Karpas-422 (cell line): ENCODE results near the gene SYS1. TPM values are rescaled to one million over a fixed set of nuclear protein-coding genes. Genes with fewer than 3 reads are reported as not detected.

Source experiments
- DNase-seq: peaks from one replicate; pipeline ENCODE4 v3.0.0-alpha.2; 2015
- H2AFZ ChIP-seq: fragments of 200-600 bp; sonication (generic); 2 replicates; pipeline ENCODE4 v1.6.1; 2014; ENCODE audit warnings: antibody characterized with exemption, low read length, mixed read lengths
- H3K27ac ChIP-seq: fragments of 200-600 bp; sonication (generic); 2 replicates; pipeline ENCODE4 v1.5.1; 2014; ENCODE audit warnings: mild to moderate bottlenecking, low read length, moderate library complexity
- H3K27me3 ChIP-seq: fragments of 200-600 bp; sonication (generic); 2 replicates; pipeline ENCODE4 v1.6.1; 2014; ENCODE audit warnings: low read length, mixed read lengths
- H3K36me3 ChIP-seq: fragments of 200-600 bp; sonication (generic); 2 replicates; pipeline ENCODE4 v1.6.1; 2014; ENCODE audit warnings: low read length, mixed read lengths; ENCODE audit not compliant: insufficient read depth
- H3K4me1 ChIP-seq: fragments of 200-600 bp; sonication (generic); 2 replicates; pipeline ENCODE4 v1.6.1; 2014; ENCODE audit warnings: mild to moderate bottlenecking, low read length, mixed read lengths
- H3K4me2 ChIP-seq: fragments of 200-600 bp; sonication (generic); 2 replicates; pipeline ENCODE4 v1.6.1; 2014; ENCODE audit warnings: low read length, low read depth, mild to moderate bottlenecking; ENCODE audit not compliant: poor library complexity, severe bottlenecking
- H3K4me3 ChIP-seq: fragments of 200-600 bp; sonication (generic); 2 replicates; pipeline ENCODE4 v1.5.1; 2014; ENCODE audit warnings: mild to moderate bottlenecking, antibody characterized with exemption, low read length, mixed read lengths
- H3K79me2 ChIP-seq: fragments of 200-600 bp; sonication (generic); 2 replicates; pipeline ENCODE4 v1.6.1; 2014; ENCODE audit warnings: mild to moderate bottlenecking, low read length, mixed read lengths
- H3K9ac ChIP-seq: fragments of 200-600 bp; sonication (generic); 2 replicates; pipeline ENCODE4 v1.6.0; 2014; ENCODE audit warnings: low read length
- H3K9me2 ChIP-seq: fragments of 200-600 bp; sonication (generic), shearing (Covaris generic); replicated peaks from 2 replicates; pipeline ENCODE4 v1.6.0; 2014; ENCODE audit warnings: mild to moderate bottlenecking, low read length, moderate library complexity; ENCODE audit not compliant: insufficient read depth
- H3K9me3 ChIP-seq: fragments of 300-700, 200-600 bp; sonication (generic); 2 replicates; pipeline ENCODE4 v1.6.1; 2014; ENCODE audit warnings: low read length, mixed read lengths
- H4K20me1 ChIP-seq: fragments of 200-600 bp; sonication (generic); 2 replicates; pipeline ENCODE4 v1.6.1; 2014; ENCODE audit warnings: mild to moderate bottlenecking, antibody characterized with exemption, low read length, low read depth; ENCODE audit not compliant: insufficient read depth
- total RNA-seq: library from RNA; depleted of rRNA; stranded (reverse); fragments of >200 nt; shearing (Covaris generic); gene quantifications from 2 replicates; pipeline ENCODE4 v1.2.3, GENCODE V29; 2014; ENCODE audit warnings: low replicate concordance

The SYS1 gene
- total RNA-seq, 1 experiment from 2014 or later, result 18.6 TPM

DNA sequence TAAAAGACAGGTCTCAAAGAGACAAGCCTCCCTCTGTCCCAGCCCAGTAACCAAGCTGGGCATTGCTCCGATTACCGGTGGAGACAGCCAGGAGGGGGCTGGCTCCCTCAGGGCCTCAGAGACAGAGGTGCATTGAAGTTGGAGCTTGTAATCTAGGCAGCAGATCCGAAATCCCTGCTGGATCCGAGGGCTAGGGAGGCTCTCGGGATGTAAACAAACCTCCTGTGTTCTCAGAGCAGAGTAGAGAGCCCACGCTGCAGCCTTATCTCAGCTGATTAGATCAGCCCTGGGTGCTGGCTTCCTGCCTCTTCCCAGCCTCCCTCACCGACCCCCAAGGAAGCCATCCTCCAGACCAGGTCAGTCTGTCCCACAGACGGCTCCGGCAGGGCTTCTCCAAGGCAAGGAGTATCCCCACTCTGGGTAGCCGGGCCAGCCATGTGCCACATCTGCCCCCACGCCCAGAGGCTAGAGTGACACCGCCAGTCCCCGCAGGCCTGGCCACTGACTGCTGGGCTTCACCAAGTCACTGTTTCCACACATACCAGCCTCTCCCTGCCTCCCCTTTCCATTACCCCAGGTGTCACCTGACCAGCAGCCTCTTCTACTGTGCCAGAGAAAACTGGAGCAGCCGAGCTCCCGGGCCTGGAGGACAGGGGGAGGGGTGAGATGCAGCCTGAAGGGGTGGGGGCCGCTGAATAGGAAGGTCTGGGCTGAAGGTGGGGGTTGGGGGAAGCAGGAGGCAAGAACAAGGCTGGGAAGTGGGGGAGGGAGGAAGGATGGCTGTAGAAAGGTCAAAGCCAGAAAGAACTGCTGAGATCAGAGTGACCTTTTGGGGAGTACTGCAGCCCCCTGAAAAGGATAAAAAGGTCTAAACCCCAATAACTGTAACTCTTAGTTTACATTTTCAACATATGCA is 20.8 kb upstream of the SYS1 start:
- Histone ChIP-seq H3K9ac (no peak overlapping the region), H3K9me2 (no peaks in the 10 kb centered on the region), H3K4me2 (no peak overlapping the region), H3K9me3 (no peaks in the 10 kb centered on the region), H2AFZ (no peak overlapping the region), H4K20me1 (no peaks in the 10 kb centered on the region), H3K36me3 (no peaks in the 10 kb centered on the region), H3K79me2 (no peaks in the 10 kb centered on the region), H3K4me1 (no peaks in the 10 kb centered on the region), H3K27me3 (no peaks in the 10 kb centered on the region), H3K4me3 (no peak overlapping the region), H3K27ac (no peak overlapping the region)
- DNase-seq, result no peak

DNA sequence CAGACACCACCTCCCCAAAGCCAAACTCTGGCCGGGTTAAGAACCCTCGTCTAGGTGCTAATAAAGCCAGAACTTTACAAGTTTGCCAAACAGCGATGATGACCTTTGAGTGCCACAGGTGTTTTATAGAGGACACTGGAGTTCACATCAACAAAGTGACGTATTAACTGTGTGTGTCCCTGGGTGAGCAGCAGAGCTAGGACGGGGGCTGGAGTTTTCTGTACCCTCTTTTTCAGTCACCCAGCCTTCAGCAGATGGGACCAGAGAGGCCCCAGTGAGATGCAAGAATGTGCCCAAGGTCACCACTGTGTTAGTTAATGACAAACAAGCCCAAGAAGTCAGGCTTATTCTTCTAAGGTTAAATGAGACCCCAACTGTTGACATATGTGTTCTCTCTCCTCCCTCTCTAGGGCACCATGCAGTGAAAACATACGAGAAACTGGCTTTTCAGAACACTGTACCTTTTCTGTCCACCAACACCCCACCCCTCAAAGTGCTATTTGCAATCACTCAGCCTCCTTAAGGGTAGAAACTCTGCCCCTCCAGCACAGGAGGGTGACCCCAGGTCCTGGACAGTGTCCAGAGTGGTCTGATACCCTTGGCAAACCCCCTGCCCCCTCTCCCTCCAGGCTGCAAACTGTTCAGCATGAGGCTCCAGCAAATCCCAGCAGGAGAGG is 20.0 kb upstream of the SYS1 start:
- H4K20me1 ChIP-seq, result no peaks in the 10 kb centered on the region
- no peak overlapping the region for H3K9ac ChIP-seq
- no peaks in the 10 kb centered on the region for H3K27me3 ChIP-seq
- H3K4me1 ChIP-seq, result no peaks in the 10 kb centered on the region
- H2AFZ ChIP-seq, result no peak overlapping the region
- no peak overlapping the region for H3K4me2 ChIP-seq
- DNase-seq, result no peak
- no peaks in the 10 kb centered on the region for H3K9me2 ChIP-seq
- H3K4me3 ChIP-seq, result no peak overlapping the region
- no peaks in the 10 kb centered on the region for H3K36me3 ChIP-seq
- no peaks in the 10 kb centered on the region for H3K9me3 ChIP-seq
- no peak overlapping the region for H3K27ac ChIP-seq
- no peaks in the 10 kb centered on the region for H3K79me2 ChIP-seq

DNA sequence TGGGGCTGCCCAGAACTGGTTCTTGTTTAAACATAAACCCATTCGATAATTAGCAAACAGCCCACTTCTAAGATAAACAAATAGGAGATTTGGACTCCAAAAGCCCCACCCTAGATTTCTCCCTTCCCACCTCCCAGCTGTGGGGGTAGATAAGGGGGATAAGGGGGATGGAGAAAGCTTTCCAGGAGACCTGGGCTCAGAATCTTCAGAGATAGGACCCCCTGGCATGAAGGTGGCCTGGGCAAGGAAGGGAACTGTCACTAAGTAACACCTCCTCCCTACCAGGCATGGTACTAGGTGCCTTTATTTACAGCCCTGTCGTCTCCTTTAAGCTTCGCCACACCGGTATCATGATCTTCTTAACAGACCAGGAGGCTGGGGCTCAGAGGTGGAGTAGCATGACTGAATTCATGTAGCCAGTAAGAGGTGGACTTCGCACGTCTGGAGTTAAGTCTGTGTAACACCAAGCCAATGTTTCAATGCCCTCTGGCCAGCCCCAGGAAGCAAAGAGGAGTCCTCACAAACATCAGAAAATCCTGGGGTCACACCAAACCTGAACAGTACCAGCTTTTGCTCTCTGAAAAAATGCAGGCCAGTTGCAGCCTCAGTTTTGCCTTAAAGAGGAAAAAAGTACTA is 19.3 kb upstream of the SYS1 start:
- no peak overlapping the region for H3K4me3 ChIP-seq
- H3K27me3 ChIP-seq, result no peaks in the 10 kb centered on the region
- no peak for DNase-seq
- H3K36me3 ChIP-seq, result no peaks in the 10 kb centered on the region
- H3K9ac ChIP-seq, result no peak overlapping the region
- no peak overlapping the region for H2AFZ ChIP-seq
- H3K79me2 ChIP-seq, result no peaks in the 10 kb centered on the region
- no peaks in the 10 kb centered on the region for H3K9me3 ChIP-seq
- H4K20me1 ChIP-seq, result no peaks in the 10 kb centered on the region
- H3K27ac ChIP-seq, result no peak overlapping the region
- no peaks in the 10 kb centered on the region for H3K4me1 ChIP-seq
- no peaks in the 10 kb centered on the region for H3K9me2 ChIP-seq
- no peak overlapping the region for H3K4me2 ChIP-seq

- Histone ChIP-seq H3K4me1 (no peaks in the 10 kb centered on the region), H3K9ac (no peak overlapping the region), H4K20me1 (no peaks in the 10 kb centered on the region), H3K36me3 (no peaks in the 10 kb centered on the region), H2AFZ (no peak overlapping the region), H3K4me2 (no peak overlapping the region), H3K27me3 (no peaks in the 10 kb centered on the region), H3K27ac (no peak overlapping the region), H3K4me3 (no peak overlapping the region), H3K9me3 (no peaks in the 10 kb centered on the region), H3K9me2 (no peaks in the 10 kb centered on the region), H3K79me2 (no peaks in the 10 kb centered on the region)
- DNase-seq, result no peak
Observed at GRCh38 chr20:45344168-45344860, 18.6 kb upstream of the SYS1 start.

- Histone ChIP-seq H3K36me3 (no peaks in the 10 kb centered on the region), H4K20me1 (no peaks in the 10 kb centered on the region), H3K9ac (no peak overlapping the region), H3K27me3 (no peaks in the 10 kb centered on the region), H3K9me3 (no peaks in the 10 kb centered on the region), H3K79me2 (no peaks in the 10 kb centered on the region), H3K4me3 (no peak overlapping the region), H2AFZ (no peak overlapping the region), H3K4me1 (no peaks in the 10 kb centered on the region), H3K4me2 (no peak overlapping the region), H3K9me2 (no peaks in the 10 kb centered on the region), H3K27ac (no peak overlapping the region)
- no peak for DNase-seq
Observed at GRCh38 chr20:45345104-45345936, 17.6 kb upstream of the SYS1 start.

DNA sequence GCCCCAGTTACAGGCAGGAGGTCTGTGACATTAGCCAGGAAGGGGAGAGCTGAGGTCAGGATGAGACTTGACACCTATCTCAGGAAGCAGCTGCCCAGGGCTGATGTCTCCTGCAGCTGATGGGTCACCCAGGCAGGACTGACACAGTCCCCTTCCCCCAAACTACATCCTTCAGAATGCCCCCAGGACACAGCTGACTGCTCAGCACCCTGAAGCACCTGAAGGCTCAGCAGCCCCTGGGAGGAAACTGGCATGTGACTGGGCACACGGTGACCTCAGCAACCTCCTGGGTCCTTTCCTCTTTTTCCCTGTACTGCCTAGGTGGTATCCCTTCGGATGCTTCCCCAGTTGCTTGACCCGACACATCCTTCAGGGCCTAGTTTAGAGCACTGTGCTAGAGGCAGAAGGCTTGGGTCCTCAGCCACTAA is 16.7 kb upstream of the SYS1 start:
- no peak overlapping the region for H3K4me2 ChIP-seq
- H3K79me2 ChIP-seq, result no peaks in the 10 kb centered on the region

GRCh38 chr20:45346851-45347250 is 16.1 kb upstream of the SYS1 start:
- Histone ChIP-seq H3K79me2 (no peaks in the 10 kb centered on the region), H3K4me1 (no peaks in the 10 kb centered on the region), H3K36me3 (no peaks in the 10 kb centered on the region), H3K9ac (no peak overlapping the region), H3K4me2 (no peak overlapping the region), H3K27me3 (no peaks in the 10 kb centered on the region), H3K27ac (no peak overlapping the region), H3K9me3 (no peaks in the 10 kb centered on the region), H3K4me3 (no peak overlapping the region), H4K20me1 (no peaks in the 10 kb centered on the region), H3K9me2 (no peaks in the 10 kb centered on the region), H2AFZ (no peak overlapping the region)
- DNase-seq, result no peak

More for the DNA sequence above, 16.7 kb upstream of the SYS1 start:
- Histone ChIP-seq H3K4me3 (no peak overlapping the region), H4K20me1 (no peaks in the 10 kb centered on the region), H3K36me3 (no peaks in the 10 kb centered on the region), H2AFZ (no peak overlapping the region), H3K27me3 (no peaks in the 10 kb centered on the region), H3K9me2 (no peaks in the 10 kb centered on the region), H3K4me1 (no peaks in the 10 kb centered on the region), H3K9ac (no peak overlapping the region), H3K27ac (no peak overlapping the region), H3K9me3 (no peaks in the 10 kb centered on the region)
- no peak for DNase-seq
